ENCODE results near the gene CNKSR3. TPM values are rescaled to one million over a fixed set of nuclear protein-coding genes. Genes with fewer than 3 reads are reported as not detected.

The CNKSR3 gene
- total and polyA plus RNA-seq, 5 donors from 2014 or later = 0.25 TPM; not detected in 4

DNA sequence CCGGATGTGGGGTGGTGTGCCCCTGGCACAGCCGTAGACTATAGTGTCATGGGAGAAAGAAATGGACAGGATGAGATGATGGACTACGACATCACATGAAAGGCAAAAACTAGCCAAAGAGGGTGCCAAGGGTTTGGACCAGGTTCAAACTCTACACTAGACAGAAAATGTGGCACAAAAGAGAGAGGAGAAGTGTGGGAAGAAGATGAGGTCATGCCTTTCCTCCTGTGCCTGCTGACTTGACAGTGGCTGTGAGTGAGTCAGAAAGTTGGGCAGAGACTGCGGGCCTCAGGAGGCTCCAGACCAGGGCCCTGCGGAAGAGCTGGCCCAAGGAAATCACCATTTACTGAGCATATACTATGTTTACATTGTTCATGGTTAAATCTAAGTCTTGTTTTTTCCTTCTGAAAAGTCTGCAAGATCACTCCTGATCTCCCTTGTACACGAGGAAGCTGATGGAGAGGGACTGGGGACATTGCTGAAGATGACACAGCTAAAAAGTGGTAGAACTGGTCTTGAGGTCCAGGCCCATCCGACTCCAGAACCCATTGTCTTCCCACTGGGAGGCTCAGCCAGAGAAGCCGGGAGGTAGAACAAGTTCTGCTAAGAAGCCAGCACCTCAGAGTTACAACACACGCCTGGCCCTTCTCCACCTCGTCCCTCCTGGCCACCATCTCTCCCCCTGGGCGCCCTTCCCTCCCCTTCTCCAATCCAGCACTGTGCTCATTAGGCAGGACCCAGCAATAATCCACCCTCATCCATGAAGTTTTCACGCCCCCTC, 35.6 kb downstream of the CNKSR3 start:
- H3K27ac Mint-ChIP-seq = no peak overlapping the region
- no peak overlapping the region for H3K27ac ChIP-seq (ENCODE audit: insufficient read depth, low read length, poor library complexity, severe bottlenecking)
- no peak overlapping the region for H3K4me3 ChIP-seq (ENCODE audit: low read depth, low read length)
- H3K36me3 Mint-ChIP-seq = no peaks in the 10 kb centered on the region
- H3K9me3 Mint-ChIP-seq = peaks cover 0 to 5% (median 0%) of the 10 kb centered on the region in 7 donors
- ATAC-seq (ENCODE audit: low read depth in 2 of 2) = no peak
- no peaks in the 10 kb centered on the region for H3K27me3 Mint-ChIP-seq
- DNase-seq = no peak
- H3K36me3 ChIP-seq (ENCODE audit: control insufficient read depth, insufficient read depth, low read length) = no peaks in the 10 kb centered on the region
- no peaks in the 10 kb centered on the region for H3K27me3 ChIP-seq (ENCODE audit: control insufficient read depth, insufficient read depth, low read length)
- no peaks in the 10 kb centered on the region for H3K4me1 Mint-ChIP-seq
- peaks cover 0 to 2% of the 10 kb centered on the region in 2 experiments for H3K9me3 ChIP-seq (ENCODE audit: control insufficient read depth in 2 of 2, low read length in 2 of 2)
- H3K4me3 Mint-ChIP-seq = no peak overlapping the region
- H3K4me1 ChIP-seq (ENCODE audit: control insufficient read depth, insufficient read depth, low read length, poor library complexity, severe bottlenecking) = no peaks in the 10 kb centered on the region

DNA sequence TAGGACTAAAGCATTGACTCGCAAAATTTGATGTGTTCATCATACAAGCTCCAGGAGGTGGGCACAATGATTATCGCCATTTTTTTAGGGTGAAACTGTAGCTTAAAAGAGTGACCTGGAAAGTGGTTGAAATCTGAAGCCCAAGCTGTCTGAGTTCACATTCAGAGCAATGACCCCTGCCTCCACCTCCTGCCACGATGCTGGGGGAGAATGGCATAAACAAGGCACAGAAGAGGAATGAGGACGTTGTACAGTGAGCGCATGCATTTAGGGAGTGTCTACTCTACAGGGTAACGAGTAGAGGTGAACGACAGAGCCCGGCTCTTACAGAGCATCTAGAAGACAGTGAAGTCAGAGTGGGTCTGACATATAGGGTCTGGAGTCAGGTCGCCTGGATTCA, 37.2 kb downstream of the CNKSR3 start:
- no peaks in the 10 kb centered on the region for H3K4me1 Mint-ChIP-seq
- Histone ChIP-seq H3K9me3 (ENCODE audit: control insufficient read depth in 2 of 2, low read length in 2 of 2) (peaks cover 0 to 2% of the 10 kb centered on the region in 2 experiments), H3K27me3 (ENCODE audit: control insufficient read depth, insufficient read depth, low read length) (no peaks in the 10 kb centered on the region), H3K27ac (ENCODE audit: insufficient read depth, low read length, poor library complexity, severe bottlenecking) (no peak overlapping the region), H3K4me3 (ENCODE audit: low read depth, low read length) (no peak overlapping the region), H3K4me1 (ENCODE audit: control insufficient read depth, insufficient read depth, low read length, poor library complexity, severe bottlenecking) (no peaks in the 10 kb centered on the region), H3K36me3 (ENCODE audit: control insufficient read depth, insufficient read depth, low read length) (no peaks in the 10 kb centered on the region)
- H3K9me3 Mint-ChIP-seq = peaks cover 0 to 5% (median 0%) of the 10 kb centered on the region in 7 donors
- no peak overlapping the region for H3K4me3 Mint-ChIP-seq
- H3K27ac Mint-ChIP-seq = no peak overlapping the region
- no peak for DNase-seq
- H3K27me3 Mint-ChIP-seq = no peaks in the 10 kb centered on the region
- H3K36me3 Mint-ChIP-seq = no peaks in the 10 kb centered on the region
- no peak for ATAC-seq (ENCODE audit: low read depth in 2 of 2)

- ATAC-seq (ENCODE audit: low read depth in 2 of 2) (no peak), DNase-seq (no peak)
- Histone ChIP-seq H3K27ac (ENCODE audit: insufficient read depth, low read length, poor library complexity, severe bottlenecking) (no peak overlapping the region), H3K4me3 (ENCODE audit: low read depth, low read length) (no peak overlapping the region), H3K27me3 (ENCODE audit: control insufficient read depth, insufficient read depth, low read length) (no peaks in the 10 kb centered on the region), H3K36me3 (ENCODE audit: control insufficient read depth, insufficient read depth, low read length) (no peaks in the 10 kb centered on the region), H3K4me1 (ENCODE audit: control insufficient read depth, insufficient read depth, low read length, poor library complexity, severe bottlenecking) (no peaks in the 10 kb centered on the region), H3K9me3 (ENCODE audit: control insufficient read depth in 2 of 2, low read length in 2 of 2) (peaks cover 0 to 2% of the 10 kb centered on the region in 2 experiments)
- Mint-ChIP-seq H3K9me3 (peaks cover 0 to 5% (median under 1%) of the 10 kb centered on the region in 7 donors), H3K4me1 (no peaks in the 10 kb centered on the region), H3K4me3 (no peak overlapping the region), H3K27me3 (no peaks in the 10 kb centered on the region), H3K27ac (no peak overlapping the region), H3K36me3 (no peaks in the 10 kb centered on the region)
Observed at GRCh38 chr6:154471609-154472362, 38.7 kb downstream of the CNKSR3 start.

DNA sequence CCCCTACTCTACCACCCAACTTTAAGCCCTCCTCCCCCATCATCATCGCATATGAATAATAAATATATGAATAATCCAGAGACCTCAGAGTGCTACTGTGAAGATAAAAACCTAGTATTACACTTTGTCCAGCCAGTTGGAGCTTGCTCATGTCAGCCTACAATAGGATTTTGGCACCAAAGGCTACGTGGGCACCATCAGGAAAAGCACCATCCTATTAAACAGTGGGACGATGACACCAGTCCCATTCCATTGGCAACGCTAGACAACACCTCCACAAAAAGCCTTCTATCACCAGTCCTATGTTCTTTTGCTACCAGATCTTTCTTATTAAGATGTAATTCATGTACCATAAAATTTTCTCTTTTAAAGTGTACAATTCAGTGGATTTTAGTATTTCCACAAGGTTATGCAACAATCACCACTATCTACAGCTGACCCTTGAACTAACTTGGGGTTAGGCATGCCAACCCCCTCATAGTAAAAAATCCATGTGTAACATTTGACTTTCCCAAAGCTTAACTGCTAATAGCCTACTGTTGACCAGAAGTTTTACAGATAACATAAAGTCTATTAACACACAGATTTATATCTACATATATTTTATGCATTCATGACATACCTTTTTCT, 41.1 kb downstream of the CNKSR3 start:
- ATAC-seq (ENCODE audit: low read depth in 2 of 2) (no peak), DNase-seq (no peak)
- no peak overlapping the region for H3K27ac ChIP-seq (ENCODE audit: insufficient read depth, low read length, poor library complexity, severe bottlenecking)
- H3K36me3 ChIP-seq (ENCODE audit: control insufficient read depth, insufficient read depth, low read length) = no peaks in the 10 kb centered on the region
- Mint-ChIP-seq H3K4me1 (no peaks in the 10 kb centered on the region), H3K36me3 (no peaks in the 10 kb centered on the region), H3K27me3 (no peaks in the 10 kb centered on the region), H3K27ac (no peak overlapping the region), H3K9me3 (peaks cover 0 to 5% (median 2%) of the 10 kb centered on the region in 7 donors), H3K4me3 (no peak overlapping the region)
- H3K27me3 ChIP-seq (ENCODE audit: control insufficient read depth, insufficient read depth, low read length) = no peaks in the 10 kb centered on the region
- no peak overlapping the region for H3K4me3 ChIP-seq (ENCODE audit: low read depth, low read length)
- H3K9me3 ChIP-seq (ENCODE audit: control insufficient read depth in 2 of 2, low read length in 2 of 2) = peaks cover 0 to 2% of the 10 kb centered on the region in 2 experiments
- no peaks in the 10 kb centered on the region for H3K4me1 ChIP-seq (ENCODE audit: control insufficient read depth, insufficient read depth, low read length, poor library complexity, severe bottlenecking)

DNA sequence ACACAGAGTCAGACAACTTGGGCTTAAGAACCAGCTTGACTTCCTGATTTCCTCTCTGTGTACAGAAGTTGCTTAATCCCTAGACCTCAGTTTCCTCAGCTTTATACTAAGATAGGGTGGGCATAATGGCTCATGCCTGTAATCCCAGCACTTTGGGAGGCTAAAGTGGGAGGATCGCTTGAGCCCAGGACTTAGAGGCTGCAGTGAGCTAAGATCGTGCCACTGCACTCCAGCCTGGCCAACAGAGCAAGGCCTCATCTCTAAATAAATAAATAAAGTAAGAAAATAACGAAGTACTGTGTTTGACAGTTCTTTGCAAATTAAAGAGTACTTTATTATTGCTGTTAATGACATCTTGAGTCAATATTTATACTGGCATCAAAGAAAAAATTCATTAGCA, 41.7 kb downstream of the CNKSR3 start:
- H3K27ac Mint-ChIP-seq = no peak overlapping the region
- H3K9me3 Mint-ChIP-seq = peaks cover 0 to 5% (median 2%) of the 10 kb centered on the region in 7 donors
- H3K4me1 Mint-ChIP-seq = no peaks in the 10 kb centered on the region
- DNase-seq (no peak), ATAC-seq (ENCODE audit: low read depth in 2 of 2) (no peak)
- Histone ChIP-seq H3K4me3 (ENCODE audit: low read depth, low read length) (no peak overlapping the region), H3K27me3 (ENCODE audit: control insufficient read depth, insufficient read depth, low read length) (no peaks in the 10 kb centered on the region), H3K27ac (ENCODE audit: insufficient read depth, low read length, poor library complexity, severe bottlenecking) (no peak overlapping the region), H3K4me1 (ENCODE audit: control insufficient read depth, insufficient read depth, low read length, poor library complexity, severe bottlenecking) (no peaks in the 10 kb centered on the region), H3K36me3 (ENCODE audit: control insufficient read depth, insufficient read depth, low read length) (no peaks in the 10 kb centered on the region), H3K9me3 (ENCODE audit: control insufficient read depth in 2 of 2, low read length in 2 of 2) (peaks cover 0 to 2% of the 10 kb centered on the region in 2 experiments)
- no peaks in the 10 kb centered on the region for H3K27me3 Mint-ChIP-seq
- no peaks in the 10 kb centered on the region for H3K36me3 Mint-ChIP-seq
- H3K4me3 Mint-ChIP-seq = no peak overlapping the region

DNA sequence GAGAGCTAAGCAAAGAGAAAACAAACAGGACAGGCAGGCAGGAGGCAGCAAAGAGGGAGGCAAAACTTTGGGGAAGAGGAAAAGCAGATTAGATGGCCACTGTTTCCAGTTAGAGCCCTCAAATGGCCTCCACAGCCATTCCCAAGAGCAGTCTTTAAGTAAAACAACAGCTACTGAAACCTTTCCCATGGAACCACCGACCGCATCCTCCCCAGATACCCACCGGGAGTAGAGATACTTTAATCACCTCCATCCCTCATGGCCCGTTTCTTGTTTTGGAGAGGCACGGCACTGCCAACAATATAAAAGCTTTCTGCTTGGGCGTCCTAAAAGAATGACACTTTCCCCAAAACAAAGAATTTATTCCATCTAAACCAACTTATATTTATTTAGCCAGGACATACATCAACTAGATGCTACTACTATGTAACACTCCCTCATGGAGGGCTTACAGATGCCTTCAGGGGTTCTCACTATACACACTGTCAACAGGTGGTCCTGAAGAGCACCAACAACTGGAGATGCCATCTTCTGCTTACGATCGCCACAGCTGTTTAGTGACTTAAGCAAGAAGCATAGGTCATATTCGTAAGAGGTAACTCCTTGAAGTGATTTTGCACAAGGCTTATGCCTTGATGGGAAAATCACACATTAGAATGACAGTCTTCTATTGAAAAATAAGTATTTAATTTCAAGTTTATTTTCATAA, 43.4 kb downstream of the CNKSR3 start:
- ATAC-seq (ENCODE audit: low read depth in 2 of 2) (no peak), DNase-seq (no peak)
- Histone ChIP-seq H3K27me3 (ENCODE audit: control insufficient read depth, insufficient read depth, low read length) (no peaks in the 10 kb centered on the region), H3K27ac (ENCODE audit: insufficient read depth, low read length, poor library complexity, severe bottlenecking) (no peak overlapping the region), H3K4me1 (ENCODE audit: control insufficient read depth, insufficient read depth, low read length, poor library complexity, severe bottlenecking) (no peaks in the 10 kb centered on the region), H3K9me3 (ENCODE audit: control insufficient read depth in 2 of 2, low read length in 2 of 2) (peaks cover 0 to 2% of the 10 kb centered on the region in 2 experiments), H3K36me3 (ENCODE audit: control insufficient read depth, insufficient read depth, low read length) (no peaks in the 10 kb centered on the region), H3K4me3 (ENCODE audit: low read depth, low read length) (no peak overlapping the region)
- Mint-ChIP-seq H3K36me3 (no peaks in the 10 kb centered on the region), H3K27ac (no peak overlapping the region), H3K9me3 (peaks cover 0 to 5% (median 2%) of the 10 kb centered on the region in 7 donors), H3K27me3 (no peaks in the 10 kb centered on the region), H3K4me3 (no peak overlapping the region), H3K4me1 (no peaks in the 10 kb centered on the region)

GRCh38 chr6:154466139-154466538, 44.3 kb downstream of the CNKSR3 start:
- H3K27me3 Mint-ChIP-seq = no peaks in the 10 kb centered on the region
- ATAC-seq (ENCODE audit: low read depth in 2 of 2) = no peak
- Histone ChIP-seq H3K9me3 (ENCODE audit: control insufficient read depth in 2 of 2, low read length in 2 of 2) (peaks cover 0 to 2% of the 10 kb centered on the region in 2 experiments), H3K4me3 (ENCODE audit: low read depth, low read length) (no peak overlapping the region), H3K36me3 (ENCODE audit: control insufficient read depth, insufficient read depth, low read length) (no peaks in the 10 kb centered on the region), H3K27ac (ENCODE audit: insufficient read depth, low read length, poor library complexity, severe bottlenecking) (no peak overlapping the region), H3K4me1 (ENCODE audit: control insufficient read depth, insufficient read depth, low read length, poor library complexity, severe bottlenecking) (no peaks in the 10 kb centered on the region), H3K27me3 (ENCODE audit: control insufficient read depth, insufficient read depth, low read length) (no peaks in the 10 kb centered on the region)
- no peaks in the 10 kb centered on the region for H3K4me1 Mint-ChIP-seq
- DNase-seq = no peak
- H3K4me3 Mint-ChIP-seq = no peak overlapping the region
- H3K36me3 Mint-ChIP-seq = no peaks in the 10 kb centered on the region
- H3K9me3 Mint-ChIP-seq = peaks cover 0 to 5% (median 2%) of the 10 kb centered on the region in 7 donors
- no peak overlapping the region for H3K27ac Mint-ChIP-seq
